HepG2 (cell line): Measurements from ENCODE around the gene CASP7. TPM values are rescaled to one million over a fixed set of nuclear protein-coding genes. Genes with fewer than 3 reads are reported as not detected.
A peak's percentile ranks its signal among the peaks of the same experiment; 100 is the strongest.

ENCODE experiments used
- BHLHE40 ChIP-seq: IDR thresholded peaks from 2 replicates; pipeline ENCODE4 v1.6.1; 2011; ENCODE audit warnings: low read length, improper control_type of control experiment
- GABPB1 ChIP-seq: IDR thresholded peaks from 2 replicates; pipeline ENCODE4 v1.6.1; 2016; ENCODE audit warnings: mild to moderate bottlenecking, missing genetic modification reagents, moderate library complexity, missing compliant biosample characterization
- JUND ChIP-seq: sonication (generic); formaldehyde crosslinking; IDR thresholded peaks from 2 replicates; pipeline ENCODE4 v1.8.0; 2022; ENCODE audit warnings: mild to moderate bottlenecking, missing genetic modification reagents
- RFX1 ChIP-seq: fragments of 450-650 bp; IDR thresholded peaks from 2 replicates; pipeline ENCODE4 v1.6.1; 2017
- RXRA ChIP-seq: sonication (generic); formaldehyde crosslinking; IDR thresholded peaks from 2 replicates; pipeline ENCODE4 v1.5.1; 2020; ENCODE audit warnings: missing genetic modification reagents
- SMARCE1 ChIP-seq: fragments of 450-650 bp; IDR thresholded peaks from 2 replicates; pipeline ENCODE4 v1.6.1; 2017; ENCODE audit warnings: borderline replicate concordance
- ZNF326 ChIP-seq: sonication (generic); formaldehyde crosslinking; IDR thresholded peaks from 2 replicates; pipeline ENCODE4 v1.4.0; 2020; ENCODE audit warnings: missing genetic modification reagents, borderline replicate concordance
- ZNF496 ChIP-seq: sonication (generic); formaldehyde crosslinking; IDR thresholded peaks from 2 replicates; pipeline ENCODE4 v1.8.1; 2023; ENCODE audit warnings: mild to moderate bottlenecking, moderate library complexity, missing genetic modification reagents; ENCODE audit not compliant: insufficient replicate concordance
- ZNF530 ChIP-seq: sonication (generic); formaldehyde crosslinking; IDR thresholded peaks from 2 replicates; pipeline ENCODE4 v1.5.0; 2020; ENCODE audit warnings: low read depth, mild to moderate bottlenecking, missing genetic modification reagents
- polyA plus RNA-seq, 8 experiments: library from polyadenylated mRNA; depleted of rRNA in 3 of 8; stranded (reverse) in 7 of 8; unstranded in 1 of 8; fragments of >200 nt; fragmentation: Illumina TruSeq in 4 of 8; extraction: Trizol in 4 of 8; gene quantifications; 2 replicates each; pipeline versions ENCODE4 v1.2.1 to v1.2.3, GENCODE V29; 2011 to 2016; ENCODE audit warnings: low read depth in 4 of 8, missing spikeins in 1 of 8, mixed read lengths in 1 of 8; ENCODE audit not compliant: insufficient read depth in 1 of 8
- total RNA-seq, 5 experiments: library from RNA; depleted of rRNA; stranded (reverse); fragments of >200 nt; fragmentation: Illumina TruSeq; extraction: Trizol; gene quantifications; 2 replicates each; pipeline ENCODE4 v1.2.3, GENCODE V29; 2016; ENCODE audit warnings: low read depth in 1 of 5
- TF ChIP-seq, protein P1 (sequence below): sonication (generic); formaldehyde crosslinking; conservative IDR thresholded peaks from 2 replicates; pipeline ENCODE4 v1.4.0; 2020; ENCODE audit warnings: mild to moderate bottlenecking, missing genetic modification reagents, moderate library complexity
- TF ChIP-seq, protein P2 (sequence below): sonication (generic); formaldehyde crosslinking; IDR thresholded peaks from 2 replicates; pipeline ENCODE4 v1.4.0; 2020; ENCODE audit warnings: mild to moderate bottlenecking, missing genetic modification reagents
- TF ChIP-seq, protein P3 (sequence below): sonication (generic); formaldehyde crosslinking; IDR thresholded peaks from 2 replicates; pipeline ENCODE4 v1.8.0; 2022; ENCODE audit warnings: mild to moderate bottlenecking, missing genetic modification reagents; ENCODE audit not compliant: insufficient replicate concordance
- TF ChIP-seq, protein P4 (sequence below): sonication (generic); formaldehyde crosslinking; IDR thresholded peaks from 2 replicates; pipeline ENCODE4 v1.5.0; 2020; ENCODE audit warnings: mild to moderate bottlenecking, missing genetic modification reagents

The CASP7 gene
- total and polyA plus RNA-seq, 2 of the 13 experiments (the other 11 are each of a cell fraction or from before 2014, with no cell fraction given) = 11.9 to 39.3 TPM

DNA sequence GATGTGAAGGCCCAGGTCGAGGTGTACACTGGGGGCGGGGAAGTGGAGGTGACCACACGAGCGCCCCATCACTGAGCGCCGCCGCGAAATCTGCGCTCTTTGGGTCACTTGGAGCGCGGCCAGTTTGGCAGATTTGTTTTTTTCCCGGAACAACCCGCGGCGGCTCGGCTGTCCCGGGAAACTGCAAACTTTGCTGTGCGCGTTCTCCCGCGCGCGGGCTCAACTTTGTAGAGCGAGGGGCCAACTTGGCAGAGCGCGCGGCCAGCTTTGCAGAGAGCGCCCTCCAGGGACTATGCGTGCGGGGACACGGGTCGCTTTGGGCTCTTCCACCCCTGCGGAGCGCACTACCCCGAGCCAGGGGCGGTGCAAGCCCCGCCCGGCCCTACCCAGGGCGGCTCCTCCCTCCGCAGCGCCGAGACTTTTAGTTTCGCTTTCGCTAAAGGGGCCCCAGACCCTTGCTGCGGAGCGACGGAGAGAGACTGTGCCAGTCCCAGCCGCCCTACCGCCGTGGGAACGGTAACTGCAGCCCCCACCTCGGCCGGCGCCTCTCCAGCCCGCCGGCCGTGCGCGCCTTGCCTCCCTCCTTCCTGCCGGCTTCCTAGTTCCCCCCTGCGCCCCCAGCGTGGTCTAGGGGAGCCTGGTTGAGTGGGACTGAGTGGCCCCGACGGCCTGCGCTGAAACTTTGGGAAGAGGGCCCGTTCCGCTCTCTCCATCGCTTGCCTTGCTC, at the start of gene CASP7 (continued):
- TF ChIP-seq, protein P1, sequence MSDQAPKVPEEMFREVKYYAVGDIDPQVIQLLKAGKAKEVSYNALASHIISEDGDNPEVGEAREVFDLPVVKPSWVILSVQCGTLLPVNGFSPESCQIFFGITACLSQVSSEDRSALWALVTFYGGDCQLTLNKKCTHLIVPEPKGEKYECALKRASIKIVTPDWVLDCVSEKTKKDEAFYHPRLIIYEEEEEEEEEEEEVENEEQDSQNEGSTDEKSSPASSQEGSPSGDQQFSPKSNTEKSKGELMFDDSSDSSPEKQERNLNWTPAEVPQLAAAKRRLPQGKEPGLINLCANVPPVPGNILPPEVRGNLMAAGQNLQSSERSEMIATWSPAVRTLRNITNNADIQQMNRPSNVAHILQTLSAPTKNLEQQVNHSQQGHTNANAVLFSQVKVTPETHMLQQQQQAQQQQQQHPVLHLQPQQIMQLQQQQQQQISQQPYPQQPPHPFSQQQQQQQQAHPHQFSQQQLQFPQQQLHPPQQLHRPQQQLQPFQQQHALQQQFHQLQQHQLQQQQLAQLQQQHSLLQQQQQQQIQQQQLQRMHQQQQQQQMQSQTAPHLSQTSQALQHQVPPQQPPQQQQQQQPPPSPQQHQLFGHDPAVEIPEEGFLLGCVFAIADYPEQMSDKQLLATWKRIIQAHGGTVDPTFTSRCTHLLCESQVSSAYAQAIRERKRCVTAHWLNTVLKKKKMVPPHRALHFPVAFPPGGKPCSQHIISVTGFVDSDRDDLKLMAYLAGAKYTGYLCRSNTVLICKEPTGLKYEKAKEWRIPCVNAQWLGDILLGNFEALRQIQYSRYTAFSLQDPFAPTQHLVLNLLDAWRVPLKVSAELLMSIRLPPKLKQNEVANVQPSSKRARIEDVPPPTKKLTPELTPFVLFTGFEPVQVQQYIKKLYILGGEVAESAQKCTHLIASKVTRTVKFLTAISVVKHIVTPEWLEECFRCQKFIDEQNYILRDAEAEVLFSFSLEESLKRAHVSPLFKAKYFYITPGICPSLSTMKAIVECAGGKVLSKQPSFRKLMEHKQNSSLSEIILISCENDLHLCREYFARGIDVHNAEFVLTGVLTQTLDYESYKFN (CRISPR knock-in tag) = 0 out of 2 replicates have a peak, but pooled peaks have one; percentile 10
- TF ChIP-seq BHLHE40 = no peak
- TF ChIP-seq, protein P2, sequence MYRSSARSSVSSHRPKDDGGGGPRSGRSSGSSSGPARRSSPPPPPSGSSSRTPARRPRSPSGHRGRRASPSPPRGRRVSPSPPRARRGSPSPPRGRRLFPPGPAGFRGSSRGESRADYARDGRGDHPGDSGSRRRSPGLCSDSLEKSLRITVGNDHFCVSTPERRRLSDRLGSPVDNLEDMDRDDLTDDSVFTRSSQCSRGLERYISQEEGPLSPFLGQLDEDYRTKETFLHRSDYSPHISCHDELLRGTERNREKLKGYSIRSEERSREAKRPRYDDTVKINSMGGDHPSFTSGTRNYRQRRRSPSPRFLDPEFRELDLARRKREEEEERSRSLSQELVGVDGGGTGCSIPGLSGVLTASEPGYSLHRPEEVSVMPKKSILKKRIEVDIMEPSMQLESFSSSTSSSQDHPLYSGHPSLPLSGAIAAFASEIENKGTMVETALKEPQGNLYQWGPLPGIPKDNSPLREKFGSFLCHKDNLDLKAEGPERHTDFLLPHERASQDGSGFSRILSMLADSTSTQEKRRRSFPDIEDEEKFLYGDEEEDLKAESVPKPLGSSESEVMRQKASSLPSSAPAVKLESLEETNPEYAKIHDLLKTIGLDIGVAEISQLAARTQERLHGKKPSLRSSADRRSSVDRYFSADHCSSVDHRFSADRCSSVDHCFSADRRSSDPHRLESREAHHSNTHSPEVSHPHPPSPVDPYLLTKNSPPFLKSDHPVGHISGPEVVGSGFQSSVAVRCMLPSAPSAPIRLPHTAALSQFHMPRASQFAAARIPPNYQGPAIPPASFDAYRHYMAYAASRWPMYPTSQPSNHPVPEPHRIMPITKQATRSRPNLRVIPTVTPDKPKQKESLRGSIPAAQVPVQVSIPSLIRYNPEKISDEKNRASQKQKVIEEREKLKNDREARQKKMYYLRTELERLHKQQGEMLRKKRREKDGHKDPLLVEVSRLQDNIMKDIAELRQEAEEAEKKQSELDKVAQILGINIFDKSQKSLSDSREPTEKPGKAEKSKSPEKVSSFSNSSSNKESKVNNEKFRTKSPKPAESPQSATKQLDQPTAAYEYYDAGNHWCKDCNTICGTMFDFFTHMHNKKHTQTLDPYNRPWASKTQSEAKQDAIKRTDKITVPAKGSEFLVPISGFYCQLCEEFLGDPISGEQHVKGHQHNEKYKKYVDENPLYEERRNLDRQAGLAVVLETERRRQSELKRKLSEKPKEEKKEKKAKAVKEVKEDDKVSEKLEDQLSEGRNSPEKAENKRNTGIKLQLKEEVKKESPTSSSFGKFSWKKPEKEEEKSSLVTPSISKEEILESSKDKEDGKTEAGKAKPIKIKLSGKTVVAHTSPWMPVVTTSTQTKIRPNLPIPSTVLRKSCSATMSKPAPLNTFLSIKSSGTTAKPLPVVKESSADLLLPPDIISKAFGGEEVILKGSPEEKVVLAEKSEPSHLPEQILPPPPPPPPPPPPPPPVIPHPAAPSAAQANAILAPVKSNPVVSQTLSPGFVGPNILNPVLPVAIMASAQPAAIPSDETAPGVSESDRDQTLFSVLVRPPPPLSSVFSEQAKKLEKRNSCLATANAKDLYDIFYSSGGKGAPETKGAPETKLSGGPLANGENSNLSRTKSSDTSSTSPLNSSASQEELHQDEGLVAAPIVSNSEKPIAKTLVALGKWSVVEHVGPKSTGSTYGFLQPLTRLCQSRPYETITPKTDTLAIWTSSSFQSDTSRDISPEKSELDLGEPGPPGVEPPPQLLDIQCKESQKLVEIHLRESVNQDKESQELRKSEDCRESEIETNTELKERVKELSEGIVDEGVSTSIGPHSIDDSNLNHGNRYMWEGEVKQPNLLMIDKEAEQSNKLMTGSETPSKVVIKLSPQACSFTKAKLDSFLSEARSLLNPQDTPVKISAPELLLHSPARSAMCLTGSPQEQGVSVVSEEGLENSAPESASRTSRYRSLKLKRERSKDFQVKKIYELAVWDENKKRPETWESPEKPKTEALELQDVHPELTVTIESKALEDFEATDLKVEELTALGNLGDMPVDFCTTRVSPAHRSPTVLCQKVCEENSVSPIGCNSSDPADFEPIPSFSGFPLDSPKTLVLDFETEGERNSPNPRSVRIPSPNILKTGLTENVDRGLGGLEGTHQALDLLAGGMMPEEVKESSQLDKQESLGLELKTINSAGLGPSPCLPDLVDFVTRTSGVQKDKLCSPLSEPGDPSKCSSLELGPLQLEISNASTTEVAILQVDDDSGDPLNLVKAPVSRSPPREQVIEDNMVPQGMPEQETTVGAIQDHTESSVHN (CRISPR knock-in tag) = no peak
- TF ChIP-seq ZNF530 (CRISPR knock-in tag) = 0 out of 2 replicates have a peak, but pooled peaks have one; percentile 28
- TF ChIP-seq ZNF496 = no peak
- TF ChIP-seq RXRA = no peak
- no peak for TF ChIP-seq SMARCE1
- TF ChIP-seq, protein P3, sequence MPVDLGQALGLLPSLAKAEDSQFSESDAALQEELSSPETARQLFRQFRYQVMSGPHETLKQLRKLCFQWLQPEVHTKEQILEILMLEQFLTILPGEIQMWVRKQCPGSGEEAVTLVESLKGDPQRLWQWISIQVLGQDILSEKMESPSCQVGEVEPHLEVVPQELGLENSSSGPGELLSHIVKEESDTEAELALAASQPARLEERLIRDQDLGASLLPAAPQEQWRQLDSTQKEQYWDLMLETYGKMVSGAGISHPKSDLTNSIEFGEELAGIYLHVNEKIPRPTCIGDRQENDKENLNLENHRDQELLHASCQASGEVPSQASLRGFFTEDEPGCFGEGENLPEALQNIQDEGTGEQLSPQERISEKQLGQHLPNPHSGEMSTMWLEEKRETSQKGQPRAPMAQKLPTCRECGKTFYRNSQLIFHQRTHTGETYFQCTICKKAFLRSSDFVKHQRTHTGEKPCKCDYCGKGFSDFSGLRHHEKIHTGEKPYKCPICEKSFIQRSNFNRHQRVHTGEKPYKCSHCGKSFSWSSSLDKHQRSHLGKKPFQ (CRISPR knock-in tag) = no peak
- TF ChIP-seq JUND (CRISPR knock-in tag) = no peak
- TF ChIP-seq ZNF326 (CRISPR knock-in tag) = no peak
- TF ChIP-seq, protein P4, sequence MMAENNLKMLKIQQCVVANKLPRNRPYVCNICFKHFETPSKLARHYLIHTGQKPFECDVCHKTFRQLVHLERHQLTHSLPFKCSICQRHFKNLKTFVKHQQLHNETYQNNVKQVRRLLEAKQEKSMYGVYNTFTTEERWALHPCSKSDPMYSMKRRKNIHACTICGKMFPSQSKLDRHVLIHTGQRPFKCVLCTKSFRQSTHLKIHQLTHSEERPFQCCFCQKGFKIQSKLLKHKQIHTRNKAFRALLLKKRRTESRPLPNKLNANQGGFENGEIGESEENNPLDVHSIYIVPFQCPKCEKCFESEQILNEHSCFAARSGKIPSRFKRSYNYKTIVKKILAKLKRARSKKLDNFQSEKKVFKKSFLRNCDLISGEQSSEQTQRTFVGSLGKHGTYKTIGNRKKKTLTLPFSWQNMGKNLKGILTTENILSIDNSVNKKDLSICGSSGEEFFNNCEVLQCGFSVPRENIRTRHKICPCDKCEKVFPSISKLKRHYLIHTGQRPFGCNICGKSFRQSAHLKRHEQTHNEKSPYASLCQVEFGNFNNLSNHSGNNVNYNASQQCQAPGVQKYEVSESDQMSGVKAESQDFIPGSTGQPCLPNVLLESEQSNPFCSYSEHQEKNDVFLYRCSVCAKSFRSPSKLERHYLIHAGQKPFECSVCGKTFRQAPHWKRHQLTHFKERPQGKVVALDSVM (CRISPR knock-in tag) = no peak; the same call in 1 of the 2 replicates
- peak; percentile 70; the same call in 1 of the 2 replicates for TF ChIP-seq GABPB1 (CRISPR knock-in tag)
- no peak for TF ChIP-seq RFX1
